Psoas muscle (tissue), 8 donors: ENCODE measurements around the gene ATRAID. TPM values are rescaled to one million over a fixed set of nuclear protein-coding genes. Genes with fewer than 3 reads are reported as not detected.

ENCODE experiments used
- ATAC-seq, 4 donors: fragments of 200-7000 bp; cut with Tn5 transposase; one replicate each; pipeline ENCODE4 v1.9.1; 2020; ENCODE audit warnings: moderate library complexity in 3 of 4, mild to moderate bottlenecking in 2 of 4
- DNase-seq, 2 donors: peaks; one replicate each; pipeline ENCODE4 v3.0.0-alpha.2; 2020
- H3K27ac ChIP-seq: fragments of 200-600 bp; one replicate; pipeline ENCODE4 v1.8.0; 2022
- H3K27me3 ChIP-seq, 3 donors: fragments of 200-600 bp in 1 of 3; one replicate each; pipeline versions ENCODE4 v1.6.1 to v1.8.0; 2013 to 2022; ENCODE audit warnings: low read length in 2 of 3, mild to moderate bottlenecking in 2 of 3, moderate library complexity in 1 of 3; ENCODE audit not compliant: insufficient read depth in 3 of 3
- H3K36me3 ChIP-seq, 2 donors: fragments of 200-600 bp in 1 of 2; one replicate each; pipeline versions ENCODE4 v1.6.1 to v1.8.0; 2013 to 2022; ENCODE audit warnings: low read depth in 1 of 2, mild to moderate bottlenecking in 1 of 2, moderate library complexity in 1 of 2; ENCODE audit not compliant: insufficient read depth in 1 of 2
- H3K4me1 ChIP-seq: fragments of 200-600 bp; one replicate; pipeline ENCODE4 v1.8.0; 2022
- H3K4me3 ChIP-seq: fragments of 200-600 bp; one replicate; pipeline ENCODE4 v1.8.0; 2022; ENCODE audit warnings: mild to moderate bottlenecking
- H3K9me3 ChIP-seq: fragments of 200-600 bp; one replicate; pipeline ENCODE4 v1.8.0; 2022
- WGBS, 3 donors: extraction: QIAGEN DNeasy Blood & Tissue Kit; methylation state at CpG; one replicate each; pipeline versions ENCODE4 v1.1.6 to v1.1.7; 2013; 5-methylcytosine and 5-hydroxymethylcytosine counted together
- intact Hi-C, 2 donors: fragments of 100-400 bp; cut with DNase I; formaldehyde crosslinking; loops; one replicate each; pipeline versions ENCODE4 v1.11.0 to v1.14.2; 2022
- polyA plus RNA-seq, 3 donors: library from polyadenylated mRNA; stranded (reverse); fragments of 200-250 nt; gene quantifications; one replicate each; pipeline ENCODE4 v1.2.3, GENCODE V29; 2013
- total RNA-seq, 4 donors: library from RNA; stranded (reverse); fragmentation: NEBNext Ultra II Directional in 2 of 4; extraction: Animal tissue kit (Norgen Biotek cat#: 25700) in 2 of 4; gene quantifications; one replicate each; pipeline versions ENCODE4 v1.2.1 to v1.2.4, GENCODE V29; 2021 to 2023
- TF ChIP-seq, protein P1 (sequence below): fragments of 200-600 bp; IDR thresholded peaks from one replicate; pipeline ENCODE4 v1.8.0; 2022; ENCODE audit warnings: antibody characterized with exemption
- donor health status: healthy with polysubstance abuse.
- donor health status: DM: no; HTN: no; CAD: no; lungs with moderate emphysema.
- donor health status: Bipolar disorder and iron deficiency.
- donor health status: healthy.
- donor health status: DM: yes; HTN: yes; CAD: no.
- donor health status: DM: no; HTN: no; CAD: no.
- donor health status: DM: no; HTN: no; CAD: no.
- donor health status: DM: yes; HTN: yes; CAD: no.

The ATRAID gene
- total and polyA plus RNA-seq, 7 donors: 87.1 to 188 (median 101) TPM

DNA sequence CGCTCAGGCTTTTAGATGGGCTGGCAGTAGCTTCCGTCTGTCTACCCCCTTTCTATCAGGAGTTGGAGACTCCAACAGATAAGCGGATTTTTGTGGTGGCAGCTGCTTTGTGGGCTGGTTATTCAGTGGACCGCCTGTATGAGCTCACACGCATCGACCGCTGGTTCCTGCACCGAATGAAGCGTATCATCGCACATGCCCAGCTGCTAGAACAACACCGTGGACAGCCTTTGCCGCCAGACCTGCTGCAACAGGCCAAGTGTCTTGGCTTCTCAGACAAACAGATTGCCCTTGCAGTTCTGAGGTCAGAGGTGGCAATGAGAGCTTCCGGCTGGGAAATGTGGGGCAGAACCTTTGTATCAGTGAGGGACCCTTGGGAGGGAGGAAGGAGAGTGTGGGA lies 20.1 kb downstream of the ATRAID start:
- Histone ChIP-seq H3K4me1 (no peaks in the 10 kb centered on the region), H3K27me3 (no peaks in the 10 kb centered on the region), H3K36me3 (peaks cover 7 to 99% of the 10 kb centered on the region in 2 donors), H3K27ac (no peak overlapping the region), H3K9me3 (no peaks in the 10 kb centered on the region), H3K4me3 (no peak overlapping the region)
- TF ChIP-seq, protein P1, sequence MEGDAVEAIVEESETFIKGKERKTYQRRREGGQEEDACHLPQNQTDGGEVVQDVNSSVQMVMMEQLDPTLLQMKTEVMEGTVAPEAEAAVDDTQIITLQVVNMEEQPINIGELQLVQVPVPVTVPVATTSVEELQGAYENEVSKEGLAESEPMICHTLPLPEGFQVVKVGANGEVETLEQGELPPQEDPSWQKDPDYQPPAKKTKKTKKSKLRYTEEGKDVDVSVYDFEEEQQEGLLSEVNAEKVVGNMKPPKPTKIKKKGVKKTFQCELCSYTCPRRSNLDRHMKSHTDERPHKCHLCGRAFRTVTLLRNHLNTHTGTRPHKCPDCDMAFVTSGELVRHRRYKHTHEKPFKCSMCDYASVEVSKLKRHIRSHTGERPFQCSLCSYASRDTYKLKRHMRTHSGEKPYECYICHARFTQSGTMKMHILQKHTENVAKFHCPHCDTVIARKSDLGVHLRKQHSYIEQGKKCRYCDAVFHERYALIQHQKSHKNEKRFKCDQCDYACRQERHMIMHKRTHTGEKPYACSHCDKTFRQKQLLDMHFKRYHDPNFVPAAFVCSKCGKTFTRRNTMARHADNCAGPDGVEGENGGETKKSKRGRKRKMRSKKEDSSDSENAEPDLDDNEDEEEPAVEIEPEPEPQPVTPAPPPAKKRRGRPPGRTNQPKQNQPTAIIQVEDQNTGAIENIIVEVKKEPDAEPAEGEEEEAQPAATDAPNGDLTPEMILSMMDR: no peak
- 89 to 95% (median 90%) methylated on average over 13 of the region's 13 CpGs for WGBS, 3 donors
- DNase-seq (no peak), ATAC-seq (no peak)
- intact Hi-C loops: no loop called here

DNA sequence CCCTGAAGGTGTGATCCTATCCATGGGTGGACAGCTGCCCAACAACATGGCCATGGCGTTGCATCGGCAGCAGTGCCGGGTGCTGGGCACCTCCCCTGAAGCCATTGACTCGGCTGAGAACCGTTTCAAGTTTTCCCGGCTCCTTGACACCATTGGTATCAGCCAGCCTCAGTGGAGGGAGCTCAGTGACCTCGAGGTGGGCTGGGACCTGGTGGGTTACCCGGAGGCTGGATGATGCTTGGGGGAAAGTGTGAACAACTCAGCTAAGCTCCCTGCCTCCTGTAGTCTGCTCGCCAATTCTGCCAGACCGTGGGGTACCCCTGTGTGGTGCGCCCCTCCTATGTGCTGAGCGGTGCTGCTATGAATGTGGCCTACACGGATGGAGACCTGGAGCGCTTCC lies 21.5 kb downstream of the ATRAID start:
- ATAC-seq: no peak
- Histone ChIP-seq H3K4me1 (no peaks in the 10 kb centered on the region), H3K36me3 (peaks cover 10 to 99% of the 10 kb centered on the region in 2 donors), H3K4me3 (no peak overlapping the region), H3K27ac (no peak overlapping the region), H3K9me3 (no peaks in the 10 kb centered on the region), H3K27me3 (no peaks in the 10 kb centered on the region)
- DNase-seq: no peak
- TF ChIP-seq, protein P1: no peak
- intact Hi-C loops: no loop called here
- 92 to 95% (median 94%) methylated on average over 14 of the region's 14 CpGs for WGBS, 3 donors

DNA sequence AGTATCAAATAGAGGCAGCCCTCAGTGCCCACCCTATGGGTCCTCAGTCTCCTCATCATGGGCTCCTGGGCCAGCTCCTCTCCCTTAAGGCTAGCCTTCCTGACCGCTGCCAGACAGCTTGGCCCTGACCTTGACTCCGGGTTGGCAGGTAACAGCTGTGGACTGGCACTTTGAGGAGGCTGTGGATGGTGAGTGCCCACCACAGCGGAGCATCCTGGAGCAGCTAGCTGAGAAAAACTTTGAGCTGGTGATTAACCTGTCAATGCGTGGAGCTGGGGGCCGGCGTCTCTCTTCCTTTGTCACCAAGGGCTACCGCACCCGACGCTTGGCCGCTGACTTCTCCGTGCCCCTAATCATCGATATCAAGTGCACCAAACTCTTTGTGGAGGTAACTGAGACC lies 24.3 kb downstream of the ATRAID start:
- H3K27ac ChIP-seq: no peak overlapping the region
- H3K4me3 ChIP-seq: no peak overlapping the region
- DNase-seq (peak in 1 of 2 donors; percentile 34), ATAC-seq (no peak)
- H3K9me3 ChIP-seq: no peaks in the 10 kb centered on the region
- 90 to 95% (median 95%) methylated on average over 12 of the region's 12 CpGs for WGBS, 3 donors
- no peaks in the 10 kb centered on the region for H3K27me3 ChIP-seq
- TF ChIP-seq, protein P1: no peak
- peaks cover 10 to 100% of the 10 kb centered on the region in 2 donors for H3K36me3 ChIP-seq
- no peaks in the 10 kb centered on the region for H3K4me1 ChIP-seq
- intact Hi-C loops: no loop called here

DNA sequence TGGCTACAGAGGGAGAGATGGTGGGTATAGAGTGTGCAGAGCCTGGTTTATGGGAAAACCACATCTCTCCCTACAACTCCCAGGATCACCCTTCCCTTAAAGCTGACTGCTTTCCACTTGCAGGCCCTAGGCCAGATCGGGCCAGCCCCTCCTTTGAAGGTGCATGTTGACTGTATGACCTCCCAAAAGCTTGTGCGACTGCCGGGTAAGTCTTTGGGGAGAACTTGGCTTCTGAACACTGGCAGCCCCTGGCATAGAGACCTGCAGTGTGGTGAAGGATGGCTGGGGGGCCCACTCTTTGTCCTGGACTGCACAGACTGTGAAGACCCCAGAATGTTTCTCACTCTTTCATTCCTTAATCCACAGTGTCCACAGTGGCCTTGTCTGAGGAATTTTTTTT lies 24.8 kb downstream of the ATRAID start:
- Histone ChIP-seq H3K27ac (no peak overlapping the region), H3K9me3 (no peaks in the 10 kb centered on the region), H3K36me3 (peaks cover 10 to 100% of the 10 kb centered on the region in 2 donors), H3K4me3 (no peak overlapping the region), H3K27me3 (no peaks in the 10 kb centered on the region), H3K4me1 (no peaks in the 10 kb centered on the region)
- 85 to 92% (median 86%) methylated on average over 3 of the region's 3 CpGs for WGBS, 3 donors
- TF ChIP-seq, protein P1: no peak
- ATAC-seq (no peak), DNase-seq (peak in 1 of 2 donors; percentile 4)
- intact Hi-C loops: no loop called here

DNA sequence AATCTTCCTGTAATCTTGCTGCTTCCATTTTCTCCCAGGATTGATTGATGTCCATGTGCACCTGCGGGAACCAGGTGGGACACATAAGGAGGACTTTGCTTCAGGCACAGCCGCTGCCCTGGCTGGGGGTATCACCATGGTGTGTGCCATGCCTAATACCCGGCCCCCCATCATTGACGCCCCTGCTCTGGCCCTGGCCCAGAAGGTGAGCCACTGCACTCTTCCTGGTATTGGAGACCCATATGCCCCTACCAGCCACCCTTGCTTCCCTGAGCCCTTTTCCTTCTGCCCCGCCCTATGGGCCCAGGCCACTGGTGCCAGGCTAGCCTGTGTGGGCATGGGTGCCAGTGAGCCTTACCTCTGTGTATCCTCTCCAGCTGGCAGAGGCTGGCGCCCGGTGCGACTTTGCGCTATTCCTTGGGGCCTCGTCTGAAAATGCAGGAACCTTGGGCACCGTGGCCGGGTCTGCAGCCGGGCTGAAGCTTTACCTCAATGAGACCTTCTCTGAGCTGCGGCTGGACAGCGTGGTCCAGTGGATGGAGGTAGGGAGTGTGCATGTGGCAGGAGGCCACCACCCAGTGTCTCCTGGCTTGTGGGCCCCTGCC lies 25.6 kb downstream of the ATRAID start:
- intact Hi-C loops: no loop called here
- Histone ChIP-seq H3K27me3 (no peaks in the 10 kb centered on the region), H3K27ac (no peak overlapping the region), H3K4me1 (no peaks in the 10 kb centered on the region), H3K36me3 (peaks cover 10 to 100% of the 10 kb centered on the region in 2 donors), H3K9me3 (no peaks in the 10 kb centered on the region), H3K4me3 (no peak overlapping the region)
- DNase-seq (peak in 1 of 2 donors; percentile 41), ATAC-seq (no peak)
- 95 to 97% (median 95%) methylated on average over 15 of the region's 15 CpGs for WGBS, 3 donors
- TF ChIP-seq, protein P1: no peak
